Bronchial epithelial cell (primary cell): ENCODE results near the gene CKAP4. TPM values are rescaled to one million over a fixed set of nuclear protein-coding genes. Genes with fewer than 3 reads are reported as not detected.

Experiments used
- DNase-seq: peaks from one replicate; pipeline ENCODE4 v3.0.0-alpha.2; 2010; ENCODE audit warnings: low read depth
- FAIRE-seq: peaks from 2 replicates; lab custom pipeline; 2011; peaks lifted over from hg19 to GRCh38; lab: Jason Lieb, UNC
- H3K27me3 ChIP-seq: 2 replicates; pipeline ENCODE4 v1.5.1; 2011; ENCODE audit warnings: low read length; ENCODE audit not compliant: control insufficient read depth, insufficient read depth
- H3K36me3 ChIP-seq: 2 replicates; pipeline ENCODE4 v1.5.1; 2011; ENCODE audit warnings: low read length; ENCODE audit not compliant: control insufficient read depth, insufficient read depth
- H3K4me3 ChIP-seq: 2 replicates; pipeline ENCODE4 v1.5.1; 2011; ENCODE audit warnings: mild to moderate bottlenecking, low read depth, low read length, control low read depth
- total RNA-seq: library from RNA; depleted of rRNA; stranded (reverse); fragments of >200 nt; gene quantifications from 2 replicates; pipeline ENCODE4 v1.2.1, GENCODE V29; 2014
- TF ChIP-seq, protein P1 (sequence below): IDR thresholded peaks from 2 replicates; pipeline ENCODE4 v1.5.1; 2011; ENCODE audit warnings: mild to moderate bottlenecking, moderate library complexity, low read length, control low read depth, inconsistent platforms; ENCODE audit not compliant: insufficient read depth, severe bottlenecking

Gene CKAP4
- total RNA-seq, 1 donor from 2014 or later = 56.6 TPM

DNA sequence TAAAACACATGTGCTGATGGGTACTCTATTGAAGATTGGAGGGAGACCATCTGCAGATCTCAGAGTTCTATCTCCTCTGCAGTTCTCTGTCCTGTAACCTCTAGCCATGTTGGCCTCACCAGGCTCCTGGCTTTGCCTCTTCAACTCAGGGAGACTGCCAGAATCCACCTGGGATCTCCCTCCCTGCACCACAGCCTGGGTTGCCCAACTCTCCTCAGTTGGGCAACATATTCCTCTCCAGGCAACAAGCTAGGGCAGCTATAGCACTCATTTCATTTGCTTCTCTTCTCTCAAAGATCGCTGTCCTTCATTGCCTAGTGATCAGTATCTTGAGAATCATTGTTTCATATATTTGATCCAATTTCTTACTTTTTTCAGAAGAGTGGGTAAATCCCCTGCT, 28.8 kb downstream of the CKAP4 start:
- Histone ChIP-seq H3K4me3 (no peak overlapping the region), H3K27me3 (no peaks in the 10 kb centered on the region), H3K36me3 (no peaks in the 10 kb centered on the region)
- DNase-seq (no peak), FAIRE-seq (no peak)
- TF ChIP-seq, protein P1, sequence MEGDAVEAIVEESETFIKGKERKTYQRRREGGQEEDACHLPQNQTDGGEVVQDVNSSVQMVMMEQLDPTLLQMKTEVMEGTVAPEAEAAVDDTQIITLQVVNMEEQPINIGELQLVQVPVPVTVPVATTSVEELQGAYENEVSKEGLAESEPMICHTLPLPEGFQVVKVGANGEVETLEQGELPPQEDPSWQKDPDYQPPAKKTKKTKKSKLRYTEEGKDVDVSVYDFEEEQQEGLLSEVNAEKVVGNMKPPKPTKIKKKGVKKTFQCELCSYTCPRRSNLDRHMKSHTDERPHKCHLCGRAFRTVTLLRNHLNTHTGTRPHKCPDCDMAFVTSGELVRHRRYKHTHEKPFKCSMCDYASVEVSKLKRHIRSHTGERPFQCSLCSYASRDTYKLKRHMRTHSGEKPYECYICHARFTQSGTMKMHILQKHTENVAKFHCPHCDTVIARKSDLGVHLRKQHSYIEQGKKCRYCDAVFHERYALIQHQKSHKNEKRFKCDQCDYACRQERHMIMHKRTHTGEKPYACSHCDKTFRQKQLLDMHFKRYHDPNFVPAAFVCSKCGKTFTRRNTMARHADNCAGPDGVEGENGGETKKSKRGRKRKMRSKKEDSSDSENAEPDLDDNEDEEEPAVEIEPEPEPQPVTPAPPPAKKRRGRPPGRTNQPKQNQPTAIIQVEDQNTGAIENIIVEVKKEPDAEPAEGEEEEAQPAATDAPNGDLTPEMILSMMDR = no peak

DNA sequence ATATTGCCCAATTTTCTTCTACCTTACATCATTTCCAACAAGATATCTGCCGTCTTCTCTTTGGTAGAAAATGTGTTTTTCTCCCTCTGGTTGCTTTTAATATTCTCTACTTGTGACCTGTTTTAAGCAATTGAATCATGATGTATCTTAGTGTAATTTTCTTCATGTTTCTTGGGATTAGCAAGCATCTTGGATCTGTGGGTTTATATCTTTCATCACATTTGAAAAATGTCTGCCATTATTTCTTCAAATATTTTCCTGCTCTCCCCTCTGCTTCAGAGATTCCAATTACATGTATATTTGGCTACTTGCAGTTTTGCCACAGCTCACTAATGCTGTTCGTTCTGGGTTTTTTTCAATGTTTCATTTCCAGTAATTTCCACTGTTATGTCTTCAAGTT, 30.1 kb downstream of the CKAP4 start:
- FAIRE-seq (no peak), DNase-seq (no peak)
- TF ChIP-seq, protein P1 = no peak
- H3K4me3 ChIP-seq = no peak overlapping the region
- no peaks in the 10 kb centered on the region for H3K27me3 ChIP-seq
- no peaks in the 10 kb centered on the region for H3K36me3 ChIP-seq

DNA sequence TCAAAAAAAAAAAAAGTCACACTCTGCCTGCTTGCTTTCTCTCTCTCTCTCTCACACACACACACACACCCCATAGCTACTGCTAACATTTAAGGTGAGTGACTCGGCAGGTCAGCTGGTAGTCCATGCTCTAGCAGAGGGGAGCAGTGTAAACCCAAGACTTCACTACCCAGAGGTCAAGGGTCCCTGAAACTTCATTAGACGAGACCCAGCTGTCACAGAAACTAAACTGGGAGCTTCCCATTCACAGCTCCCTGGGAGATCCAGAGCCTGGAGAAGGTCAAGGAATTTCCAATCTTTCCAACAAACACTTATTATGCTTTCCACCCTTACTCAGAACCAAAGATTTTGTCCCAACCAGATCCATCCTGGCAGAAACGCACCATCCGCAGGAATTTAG, 33.2 kb downstream of the CKAP4 start:
- TF ChIP-seq, protein P1 = no peak
- Histone ChIP-seq H3K4me3 (no peak overlapping the region), H3K27me3 (no peaks in the 10 kb centered on the region), H3K36me3 (no peaks in the 10 kb centered on the region)
- DNase-seq = no peak
- FAIRE-seq = no peak

DNA sequence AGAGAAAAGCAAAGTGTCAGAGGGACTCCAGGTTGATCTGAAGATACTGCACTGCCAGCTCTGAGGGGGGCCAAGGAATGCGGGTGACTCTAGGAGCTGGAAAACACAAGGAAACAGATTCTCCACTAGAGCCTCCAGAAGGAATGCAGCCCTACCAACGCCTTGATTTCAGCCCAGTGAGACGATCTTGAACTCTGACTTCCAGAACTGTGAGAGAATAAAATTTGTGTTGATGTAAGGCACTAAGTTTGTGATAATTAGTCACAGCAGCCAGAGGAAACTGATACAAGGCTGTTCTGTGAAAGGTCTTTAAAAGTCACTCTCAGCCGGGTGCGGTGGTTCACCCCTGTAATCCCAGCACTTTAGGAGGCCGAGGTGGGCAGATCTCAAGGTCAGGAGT, 34.2 kb downstream of the CKAP4 start:
- DNase-seq = no peak
- no peaks in the 10 kb centered on the region for H3K27me3 ChIP-seq
- TF ChIP-seq, protein P1 = no peak
- H3K36me3 ChIP-seq = no peaks in the 10 kb centered on the region
- FAIRE-seq = no peak
- no peak overlapping the region for H3K4me3 ChIP-seq

DNA sequence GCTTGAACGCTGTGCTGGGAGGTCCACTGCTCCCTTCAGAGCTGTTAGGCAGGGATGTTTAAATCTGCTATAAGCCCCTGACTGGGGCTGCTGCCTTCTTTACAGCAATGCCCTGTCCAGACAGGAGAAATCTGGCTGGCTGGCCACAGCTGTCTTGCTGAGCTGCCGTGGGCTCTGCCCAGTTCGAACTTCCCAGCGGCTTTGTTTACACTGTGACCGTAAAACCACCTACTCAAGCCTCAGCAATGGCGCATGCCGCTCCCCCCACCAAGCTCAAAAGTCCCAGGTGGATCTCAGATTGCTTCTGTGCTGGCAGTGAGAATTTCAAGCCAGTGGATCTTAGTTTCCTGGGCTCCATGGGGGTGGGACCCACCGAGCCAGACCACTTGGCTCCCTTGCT, 35.8 kb downstream of the CKAP4 start:
- Histone ChIP-seq H3K27me3 (no peaks in the 10 kb centered on the region), H3K4me3 (no peak overlapping the region), H3K36me3 (no peaks in the 10 kb centered on the region)
- TF ChIP-seq, protein P1 = no peak
- FAIRE-seq (no peak), DNase-seq (no peak)
